Mesendoderm (in vitro differentiated cells): Measurements from ENCODE around the gene WNT5A.

Experiments used
- DNase-seq: peaks from one replicate; pipeline ENCODE4 v3.0.0; 2013
- H2AK5ac ChIP-seq: 2 replicates; pipeline ENCODE4 v1.6.1; 2013; ENCODE audit warnings: low read length, inconsistent platforms
- H2BK120ac ChIP-seq: 2 replicates; pipeline ENCODE4 v1.6.1; 2013; ENCODE audit warnings: low read depth, mild to moderate bottlenecking, low read length, moderate library complexity, mixed read lengths
- H2BK15ac ChIP-seq: replicated peaks from 2 replicates; pipeline ENCODE4 v1.6.1; 2013; ENCODE audit warnings: low read depth, mild to moderate bottlenecking, moderate library complexity
- H2BK5ac ChIP-seq: 2 replicates; pipeline ENCODE4 v1.6.1; 2013; ENCODE audit warnings: low read length, inconsistent platforms
- H3K18ac ChIP-seq: 2 replicates; pipeline ENCODE4 v1.6.1; 2013; ENCODE audit warnings: mild to moderate bottlenecking, low read length, mixed read lengths
- H3K23ac ChIP-seq: one replicate; pipeline ENCODE4 v1.6.1; 2013; ENCODE audit warnings: low read length
- H3K27ac ChIP-seq: 2 replicates; pipeline ENCODE4 v1.5.1; 2013; ENCODE audit warnings: low read depth, mild to moderate bottlenecking, inconsistent platforms, low read length, moderate library complexity
- H3K27me3 ChIP-seq: 2 replicates; pipeline ENCODE4 v1.6.1; 2013; ENCODE audit warnings: low read length, control low read depth, mild to moderate bottlenecking, inconsistent platforms; ENCODE audit not compliant: insufficient read depth, poor library complexity
- H3K36me3 ChIP-seq: 2 replicates; pipeline ENCODE4 v1.6.1; 2013; ENCODE audit warnings: low read length, inconsistent platforms; ENCODE audit not compliant: control insufficient read depth, insufficient read depth
- H3K4ac ChIP-seq: one replicate; pipeline ENCODE4 v1.6.1; 2013; ENCODE audit warnings: low read depth, mild to moderate bottlenecking, low read length, moderate library complexity
- H3K4me1 ChIP-seq: 2 replicates; pipeline ENCODE4 v1.6.1; 2013; ENCODE audit warnings: low read depth, low read length, inconsistent platforms; ENCODE audit not compliant: control insufficient read depth
- H3K4me2 ChIP-seq: 2 replicates; pipeline ENCODE4 v1.6.1; 2013; ENCODE audit warnings: low read length
- H3K4me3 ChIP-seq: 2 replicates; pipeline ENCODE4 v1.5.1; 2013; ENCODE audit warnings: mild to moderate bottlenecking, low read length
- H3K56ac ChIP-seq: one replicate; pipeline ENCODE4 v1.6.1; 2013; ENCODE audit warnings: low read length
- H3K79me1 ChIP-seq: 2 replicates; pipeline ENCODE4 v1.6.1; 2013; ENCODE audit warnings: low read length, inconsistent platforms
- H3K79me2 ChIP-seq: 2 replicates; pipeline ENCODE4 v1.6.1; 2013; ENCODE audit warnings: mild to moderate bottlenecking, low read length; ENCODE audit not compliant: control insufficient read depth, insufficient read depth
- H3K9ac ChIP-seq: 2 replicates; pipeline ENCODE4 v1.6.1; 2013; ENCODE audit warnings: low read length, inconsistent platforms
- H4K5ac ChIP-seq: one replicate; pipeline ENCODE4 v1.6.1; 2013; ENCODE audit warnings: low read length
- H4K8ac ChIP-seq: one replicate; pipeline ENCODE4 v1.6.1; 2013; ENCODE audit warnings: low read depth, mild to moderate bottlenecking, control low read depth, low read length, moderate library complexity
- WGBS: extraction: QIAGEN DNeasy Blood & Tissue Kit; methylation state at CpG from one replicate; pipeline ENCODE4 v1.1.7; 2013; ENCODE audit warnings: low lambda C conversion rate, missing lambda C conversion rate; ENCODE audit not compliant: insufficient coverage; ENCODE audit errors: extremely low coverage; 5-methylcytosine and 5-hydroxymethylcytosine counted together

The WNT5A gene

GRCh38 chr3:55521064-55521737 is 34.1 kb upstream of the WNT5A start:
- Histone ChIP-seq H3K79me1 (no peaks in the 10 kb centered on the region), H3K18ac (peak overlapping the region; percentile 71), H2BK15ac (no peak overlapping the region), H4K8ac (no peak overlapping the region), H3K36me3 (no peaks in the 10 kb centered on the region), H3K56ac (peak overlapping the region; percentile 72), H3K79me2 (no peaks in the 10 kb centered on the region), H3K23ac (no peak overlapping the region), H3K27ac (no peak overlapping the region), H2BK120ac (peak overlapping the region; percentile 48), H3K4ac (no peak overlapping the region), H3K9ac (no peak overlapping the region), H2BK5ac (peak overlapping the region; percentile 20), H3K4me2 (no peak overlapping the region), H3K4me3 (no peak overlapping the region), H3K27me3 (no peaks in the 10 kb centered on the region), H4K5ac (no peak overlapping the region), H2AK5ac (no peak overlapping the region), H3K4me1 (peaks cover 16% of the 10 kb centered on the region)
- DNase-seq = peak; percentile 44
- no CpG with 5 or more reads among the region's 9 CpGs for WGBS

- no peak overlapping the region for H4K5ac ChIP-seq
- DNase-seq = no peak
- H3K79me1 ChIP-seq = no peaks in the 10 kb centered on the region
- H3K27me3 ChIP-seq = no peaks in the 10 kb centered on the region
- no peak overlapping the region for H2AK5ac ChIP-seq
- no peak overlapping the region for H3K9ac ChIP-seq
- no peak overlapping the region for H4K8ac ChIP-seq
- no peaks in the 10 kb centered on the region for H3K79me2 ChIP-seq
- H3K56ac ChIP-seq = no peak overlapping the region
- H3K23ac ChIP-seq = no peak overlapping the region
- H2BK15ac ChIP-seq = no peak overlapping the region
- H3K4ac ChIP-seq = no peak overlapping the region
- peaks cover 16% of the 10 kb centered on the region for H3K4me1 ChIP-seq
- H3K4me3 ChIP-seq = no peak overlapping the region
- no peak overlapping the region for H3K18ac ChIP-seq
- H3K27ac ChIP-seq = no peak overlapping the region
- H3K4me2 ChIP-seq = no peak overlapping the region
- no CpG with 5 or more reads among the region's 3 CpGs for WGBS
- H2BK5ac ChIP-seq = no peak overlapping the region
- H3K36me3 ChIP-seq = no peaks in the 10 kb centered on the region
- H2BK120ac ChIP-seq = no peak overlapping the region
These were observed 31.9 kb upstream of the WNT5A start for GRCh38 chr3:55519019-55519418.

- Histone ChIP-seq H3K56ac (no peak overlapping the region), H2BK5ac (no peak overlapping the region), H2BK120ac (no peak overlapping the region), H3K4ac (no peak overlapping the region), H3K27me3 (no peaks in the 10 kb centered on the region), H4K8ac (no peak overlapping the region), H2AK5ac (no peak overlapping the region), H3K18ac (no peak overlapping the region), H2BK15ac (no peak overlapping the region), H3K9ac (no peak overlapping the region), H3K79me2 (no peaks in the 10 kb centered on the region), H3K4me1 (peaks cover 16% of the 10 kb centered on the region), H3K23ac (no peak overlapping the region), H4K5ac (no peak overlapping the region), H3K27ac (no peak overlapping the region), H3K4me2 (no peak overlapping the region), H3K36me3 (no peaks in the 10 kb centered on the region), H3K79me1 (no peaks in the 10 kb centered on the region), H3K4me3 (no peak overlapping the region)
- WGBS = no CpG with 5 or more reads among the region's 6 CpGs
- DNase-seq = no peak
These were observed 31.3 kb upstream of the WNT5A start for GRCh38 chr3:55518451-55518850.

GRCh38 chr3:55516392-55517030 is 29.4 kb upstream of the WNT5A start:
- H3K79me2 ChIP-seq = no peaks in the 10 kb centered on the region
- no peak overlapping the region for H3K4ac ChIP-seq
- H2BK5ac ChIP-seq = no peak overlapping the region
- H3K79me1 ChIP-seq = no peaks in the 10 kb centered on the region
- H3K18ac ChIP-seq = peak overlapping the region; percentile 64
- no CpG with 5 or more reads among the region's 10 CpGs for WGBS
- no peak overlapping the region for H3K23ac ChIP-seq
- no peak for DNase-seq
- no peak overlapping the region for H3K4me2 ChIP-seq
- no peak overlapping the region for H3K27ac ChIP-seq
- H3K4me1 ChIP-seq = peaks cover 11% of the 10 kb centered on the region
- no peak overlapping the region for H3K9ac ChIP-seq
- no peak overlapping the region for H2AK5ac ChIP-seq
- H3K4me3 ChIP-seq = no peak overlapping the region
- peak overlapping the region; percentile 29 for H2BK15ac ChIP-seq
- H3K27me3 ChIP-seq = no peaks in the 10 kb centered on the region
- H4K5ac ChIP-seq = no peak overlapping the region
- H3K36me3 ChIP-seq = no peaks in the 10 kb centered on the region
- no peak overlapping the region for H4K8ac ChIP-seq
- no peak overlapping the region for H2BK120ac ChIP-seq
- H3K56ac ChIP-seq = no peak overlapping the region

- Histone ChIP-seq H3K18ac (peak overlapping the region; percentile 35), H4K8ac (no peak overlapping the region), H3K27me3 (no peaks in the 10 kb centered on the region), H4K5ac (no peak overlapping the region), H3K23ac (no peak overlapping the region), H2BK15ac (no peak overlapping the region), H3K36me3 (no peaks in the 10 kb centered on the region), H2AK5ac (no peak overlapping the region), H2BK5ac (no peak overlapping the region), H3K4ac (no peak overlapping the region), H3K4me1 (peaks cover 8% of the 10 kb centered on the region), H3K4me3 (no peak overlapping the region), H3K9ac (no peak overlapping the region), H3K79me2 (no peaks in the 10 kb centered on the region), H3K79me1 (no peaks in the 10 kb centered on the region), H2BK120ac (no peak overlapping the region), H3K4me2 (no peak overlapping the region), H3K56ac (no peak overlapping the region), H3K27ac (no peak overlapping the region)
- WGBS = no CpG with 5 or more reads among the region's 14 CpGs
- no peak for DNase-seq
These were observed 28.6 kb upstream of the WNT5A start for GRCh38 chr3:55515550-55516246.
